CD4-positive, CD25-positive, alpha-beta regulatory T cell (primary cell): ENCODE results near the gene FAM53B. TPM values are rescaled to one million over a fixed set of nuclear protein-coding genes. Genes with fewer than 3 reads are reported as not detected.

ENCODE experiments used
- ATAC-seq, 2 donors: fragments of 150-1000 bp; cut with Tn5 transposase; one replicate each; pipeline ENCODE4 v1.10.0; 2021; ENCODE audit warnings: low read depth in 2 of 2, moderate number of reproducible peaks in 2 of 2, moderate library complexity in 1 of 2
- DNase-seq, 3 donors: peaks; one replicate each; pipeline versions ENCODE4 v3.0.0 to v3.0.0-alpha.2; 2012 to 2022; ENCODE audit warnings: mixed read lengths in 1 of 3
- H3K27ac ChIP-seq: one replicate; pipeline ENCODE4 v1.7.0; 2013; ENCODE audit warnings: mild to moderate bottlenecking, low read length; ENCODE audit not compliant: insufficient read depth, poor library complexity, severe bottlenecking
- H3K27me3 ChIP-seq: one replicate; pipeline ENCODE4 v1.7.0; 2013; ENCODE audit warnings: low read length; ENCODE audit not compliant: control insufficient read depth, insufficient read depth
- H3K36me3 ChIP-seq: one replicate; pipeline ENCODE4 v1.7.0; 2013; ENCODE audit warnings: mild to moderate bottlenecking, low read length, moderate library complexity; ENCODE audit not compliant: control insufficient read depth, insufficient read depth
- H3K4me1 ChIP-seq: 2 replicates; pipeline ENCODE4 v1.7.0; 2013; ENCODE audit warnings: mild to moderate bottlenecking, low read length; ENCODE audit not compliant: insufficient read depth, control insufficient read depth, poor library complexity, severe bottlenecking
- H3K4me3 ChIP-seq: one replicate; pipeline ENCODE4 v1.7.0; 2013; ENCODE audit warnings: low read depth, mild to moderate bottlenecking, low read length, moderate library complexity
- H3K9me3 ChIP-seq, 2 experiments: 1 replicate in 1 of 2; 2 replicates in 1 of 2; pipeline ENCODE4 v1.7.0; 2013; ENCODE audit warnings: low read length in 2 of 2, mild to moderate bottlenecking in 1 of 2, moderate library complexity in 1 of 2; ENCODE audit not compliant: control insufficient read depth in 2 of 2
- H3K27ac Mint-ChIP-seq, 3 donors: one replicate each; pipeline ENCODE4 v1.8.0; 2020 to 2022; ENCODE audit warnings: mild to moderate bottlenecking in 3 of 3, mixed read lengths in 3 of 3, moderate library complexity in 2 of 3
- H3K27me3 Mint-ChIP-seq: one replicate; pipeline ENCODE4 v1.8.0; 2022; ENCODE audit warnings: mild to moderate bottlenecking, mixed read lengths
- H3K36me3 Mint-ChIP-seq: one replicate; pipeline ENCODE4 v1.8.0; 2020; ENCODE audit warnings: mixed read lengths
- H3K4me1 Mint-ChIP-seq, 4 donors: one replicate each; pipeline ENCODE4 v1.8.0; 2020 to 2022; ENCODE audit warnings: mixed read lengths in 4 of 4, mild to moderate bottlenecking in 1 of 4
- H3K4me3 Mint-ChIP-seq, 4 donors: one replicate each; pipeline ENCODE4 v1.8.0; 2020 to 2022; ENCODE audit warnings: mild to moderate bottlenecking in 4 of 4, mixed read lengths in 4 of 4, moderate library complexity in 3 of 4
- H3K9me3 Mint-ChIP-seq, 7 donors: one replicate each; pipeline ENCODE4 v1.8.0; 2020 to 2022; ENCODE audit warnings: mixed read lengths in 7 of 7, mild to moderate bottlenecking in 3 of 7, moderate library complexity in 2 of 7
- polyA plus RNA-seq, 4 donors: library from polyadenylated mRNA; unstranded; fragments of 300-500 nt; fragmentation: Illumina TruSeq; gene quantifications; one replicate each; pipeline ENCODE4 v1.2.3, GENCODE V29; 2021
- total RNA-seq: library from RNA; stranded (reverse); gene quantifications from one replicate; pipeline ENCODE4 v1.2.3, GENCODE V29; 2022

FAM53B gene
- total and polyA plus RNA-seq, 5 donors from 2014 or later, result 5.8 to 116 (median 15.0) TPM

GRCh38 chr10:124730790-124731189 is 13.4 kb downstream of the FAM53B start:
- H3K36me3 Mint-ChIP-seq, result peaks cover 35% of the 10 kb centered on the region
- H3K9me3 Mint-ChIP-seq, result no peaks in the 10 kb centered on the region
- H3K4me1 Mint-ChIP-seq, result peaks cover 38 to 98% (median 85%) of the 10 kb centered on the region in 4 donors
- no peak for ATAC-seq
- H3K4me1 ChIP-seq, result peaks cover 100% of the 10 kb centered on the region
- no peak for DNase-seq
- peaks cover 11% of the 10 kb centered on the region for H3K36me3 ChIP-seq
- H3K4me3 ChIP-seq, result peak overlapping the region; percentile 8
- peak overlapping the region; percentile 85 to 97 (median 86) for H3K27ac Mint-ChIP-seq
- peak overlapping the region in 3 of 4 donors; percentile 38 to 57 (median 54) for H3K4me3 Mint-ChIP-seq
- no peaks in the 10 kb centered on the region for H3K27me3 ChIP-seq
- no peaks in the 10 kb centered on the region for H3K27me3 Mint-ChIP-seq
- peak overlapping the region; percentile 97 for H3K27ac ChIP-seq
- H3K9me3 ChIP-seq, result no peaks in the 10 kb centered on the region

DNA sequence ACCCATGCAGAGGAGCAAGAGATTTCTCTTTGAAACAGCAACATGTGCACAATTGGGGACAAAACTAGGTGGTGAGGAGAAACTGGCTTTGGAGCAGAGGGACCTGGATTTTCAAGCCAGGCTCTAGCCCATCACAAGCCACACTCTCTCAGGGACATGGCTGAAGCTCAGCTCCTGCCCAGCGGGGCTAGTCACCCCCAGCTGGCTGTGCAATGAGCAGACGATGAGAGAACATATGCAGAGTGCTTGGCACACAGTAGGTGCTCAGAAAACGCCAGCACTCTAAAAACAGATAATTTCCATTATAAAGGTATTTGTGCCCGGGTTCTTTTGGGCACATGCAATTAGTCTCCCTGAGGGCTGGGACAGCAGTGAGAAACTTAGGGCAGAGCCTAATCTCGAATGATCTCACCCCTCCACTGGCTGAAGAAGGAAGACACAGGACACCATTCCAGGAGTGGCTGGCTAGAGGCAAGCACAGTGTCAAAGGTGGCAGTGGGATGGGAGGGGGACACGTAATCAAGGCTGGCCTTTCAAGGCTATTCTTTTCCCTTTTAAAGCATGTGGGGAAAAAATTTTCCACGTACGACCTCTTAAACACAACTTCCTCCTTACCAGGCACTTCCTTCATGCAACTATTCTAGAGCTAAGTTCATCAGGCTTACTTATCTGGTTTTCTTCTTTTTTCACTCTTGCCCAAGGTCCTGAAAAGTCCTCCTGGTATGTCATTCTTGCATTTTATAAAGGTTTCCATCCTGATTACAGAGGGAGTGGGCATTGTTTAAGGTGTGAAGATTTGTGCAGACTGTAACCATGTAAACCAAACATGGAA is 15.1 kb downstream of the FAM53B start:
- H3K4me1 ChIP-seq, result peaks cover 100% of the 10 kb centered on the region
- peak overlapping the region; percentile 59 for H3K4me3 ChIP-seq
- H3K36me3 ChIP-seq, result peaks cover 11% of the 10 kb centered on the region
- H3K9me3 ChIP-seq, result no peaks in the 10 kb centered on the region
- Mint-ChIP-seq H3K4me1 (peaks cover 31 to 98% (median 83%) of the 10 kb centered on the region in 4 donors), H3K27ac (peak overlapping the region; percentile 86 to 97 (median 97)), H3K4me3 (peak overlapping the region; percentile 73 to 85 (median 80)), H3K36me3 (peaks cover 29% of the 10 kb centered on the region), H3K27me3 (no peaks in the 10 kb centered on the region), H3K9me3 (no peaks in the 10 kb centered on the region)
- H3K27me3 ChIP-seq, result no peaks in the 10 kb centered on the region
- ATAC-seq (peak; percentile 4 to 6), DNase-seq (no peak)
- H3K27ac ChIP-seq, result peak overlapping the region; percentile 97

DNA sequence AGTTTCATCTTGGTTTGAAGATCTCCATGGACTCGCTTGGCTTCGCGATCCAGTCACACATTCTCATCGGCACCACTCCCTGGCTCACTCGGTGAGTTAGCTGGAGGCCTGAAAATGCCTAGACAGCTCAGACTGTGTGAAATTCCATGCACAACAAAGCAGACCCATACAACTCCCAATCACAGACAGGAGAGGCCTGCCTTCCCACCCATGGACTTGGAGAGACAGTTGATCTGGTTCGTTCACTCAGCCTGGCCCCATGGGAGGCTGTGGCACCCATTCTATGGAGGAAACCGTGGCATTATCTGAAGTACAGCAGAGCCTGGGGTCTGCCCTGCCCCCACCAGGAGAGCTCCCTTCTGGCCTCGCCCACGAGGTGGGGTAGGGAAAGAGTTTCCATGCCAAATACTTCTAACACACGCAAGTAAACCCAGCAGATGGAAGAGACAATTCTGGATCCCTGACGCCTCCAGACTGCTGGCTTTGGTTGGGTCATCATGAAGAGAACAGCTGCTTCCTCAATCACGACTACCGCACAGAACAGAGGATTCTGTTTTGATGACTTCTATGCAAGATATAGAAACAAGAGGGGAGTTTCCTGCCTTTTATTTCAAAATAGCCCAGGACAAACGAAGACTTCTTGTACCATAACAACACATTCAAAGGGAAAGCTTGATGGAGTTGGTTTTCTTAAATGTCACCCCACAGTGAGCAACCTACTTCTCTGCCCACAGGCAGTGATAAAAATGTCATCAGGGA is 15.9 kb downstream of the FAM53B start:
- DNase-seq (peak in 2 of 3 donors; percentile 50 to 68), ATAC-seq (peak; percentile 33 to 53)
- Histone ChIP-seq H3K27me3 (no peaks in the 10 kb centered on the region), H3K36me3 (peaks cover 11% of the 10 kb centered on the region), H3K27ac (peak overlapping the region; percentile 97), H3K4me1 (peaks cover 100% of the 10 kb centered on the region), H3K9me3 (no peaks in the 10 kb centered on the region), H3K4me3 (peak overlapping the region; percentile 59)
- H3K27ac Mint-ChIP-seq, result peak overlapping the region; percentile 86 to 97 (median 97)
- peak overlapping the region; percentile 73 to 85 (median 80) for H3K4me3 Mint-ChIP-seq
- H3K9me3 Mint-ChIP-seq, result no peaks in the 10 kb centered on the region
- peaks cover 28 to 98% (median 84%) of the 10 kb centered on the region in 4 donors for H3K4me1 Mint-ChIP-seq
- H3K27me3 Mint-ChIP-seq, result no peaks in the 10 kb centered on the region
- peaks cover 23% of the 10 kb centered on the region for H3K36me3 Mint-ChIP-seq

GRCh38 chr10:124727361-124727960 is 16.7 kb downstream of the FAM53B start:
- Mint-ChIP-seq H3K27ac (peak overlapping the region; percentile 86 to 97 (median 97)), H3K27me3 (no peaks in the 10 kb centered on the region), H3K4me3 (peak overlapping the region; percentile 55 to 80 (median 76)), H3K36me3 (peaks cover 16% of the 10 kb centered on the region), H3K4me1 (peaks cover 34 to 98% (median 84%) of the 10 kb centered on the region in 4 donors), H3K9me3 (no peaks in the 10 kb centered on the region)
- no peaks in the 10 kb centered on the region for H3K9me3 ChIP-seq
- peak overlapping the region; percentile 59 for H3K4me3 ChIP-seq
- H3K4me1 ChIP-seq, result peaks cover 100% of the 10 kb centered on the region
- ATAC-seq (no peak), DNase-seq (no peak)
- peaks cover 11% of the 10 kb centered on the region for H3K36me3 ChIP-seq
- peak overlapping the region; percentile 97 for H3K27ac ChIP-seq
- H3K27me3 ChIP-seq, result no peaks in the 10 kb centered on the region

DNA sequence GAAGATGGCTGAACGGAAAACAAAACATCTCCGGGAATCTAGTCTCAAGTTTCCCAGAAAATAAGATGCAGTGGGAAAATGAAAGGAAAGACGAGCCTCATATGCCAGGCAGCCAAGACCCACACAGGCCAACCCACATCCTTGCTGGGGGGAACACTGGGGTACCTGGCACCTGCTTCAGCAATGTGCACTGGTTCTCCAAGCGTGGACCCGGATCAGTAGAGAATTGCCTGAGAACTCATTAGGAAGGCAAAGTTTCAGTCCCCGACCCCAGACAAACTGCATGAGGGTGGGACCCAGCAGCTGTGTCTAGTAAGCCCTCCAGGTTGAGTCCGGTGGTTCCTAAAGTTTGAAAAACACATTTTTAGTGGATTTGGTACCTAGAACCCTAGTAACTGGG is 18.4 kb downstream of the FAM53B start:
- DNase-seq, result no peak
- H3K36me3 Mint-ChIP-seq, result peaks cover 16% of the 10 kb centered on the region
- no peak overlapping the region for H3K4me3 ChIP-seq
- peaks cover 100% of the 10 kb centered on the region for H3K4me1 ChIP-seq
- no peaks in the 10 kb centered on the region for H3K27me3 ChIP-seq
- H3K4me3 Mint-ChIP-seq, result peak overlapping the region in 2 of 4 donors; percentile 26 to 45
- H3K9me3 ChIP-seq, result no peaks in the 10 kb centered on the region
- H3K27ac ChIP-seq, result peak overlapping the region; percentile 97
- no peaks in the 10 kb centered on the region for H3K27me3 Mint-ChIP-seq
- no peaks in the 10 kb centered on the region for H3K9me3 Mint-ChIP-seq
- no peak for ATAC-seq
- H3K36me3 ChIP-seq, result peaks cover 6% of the 10 kb centered on the region
- H3K27ac Mint-ChIP-seq, result peak overlapping the region; percentile 92 to 99 (median 97)
- H3K4me1 Mint-ChIP-seq, result peaks cover 34 to 99% (median 85%) of the 10 kb centered on the region in 4 donors

GRCh38 chr10:124725171-124725631 is 19.0 kb downstream of the FAM53B start:
- Mint-ChIP-seq H3K27me3 (no peaks in the 10 kb centered on the region), H3K27ac (peak overlapping the region; percentile 97 to 99 (median 99)), H3K4me1 (peaks cover 34 to 99% (median 84%) of the 10 kb centered on the region in 4 donors), H3K4me3 (peak overlapping the region; percentile 43 to 84 (median 46)), H3K9me3 (no peaks in the 10 kb centered on the region), H3K36me3 (peaks cover 12% of the 10 kb centered on the region)
- H3K4me3 ChIP-seq, result peak overlapping the region; percentile 48
- H3K27me3 ChIP-seq, result no peaks in the 10 kb centered on the region
- peaks cover under 1% of the 10 kb centered on the region for H3K36me3 ChIP-seq
- peaks cover 100% of the 10 kb centered on the region for H3K4me1 ChIP-seq
- ATAC-seq, result no peak
- no peaks in the 10 kb centered on the region for H3K9me3 ChIP-seq
- peak overlapping the region; percentile 97 for H3K27ac ChIP-seq
- no peak for DNase-seq

GRCh38 chr10:124724279-124725027 is 19.7 kb downstream of the FAM53B start:
- ATAC-seq (no peak), DNase-seq (no peak)
- no peaks in the 10 kb centered on the region for H3K27me3 Mint-ChIP-seq
- H3K27ac ChIP-seq, result peak overlapping the region; percentile 97
- no peaks in the 10 kb centered on the region for H3K9me3 Mint-ChIP-seq
- H3K4me3 ChIP-seq, result peak overlapping the region; percentile 63
- peak overlapping the region; percentile 97 to 99 (median 99) for H3K27ac Mint-ChIP-seq
- H3K36me3 ChIP-seq, result no peaks in the 10 kb centered on the region
- H3K4me1 Mint-ChIP-seq, result peaks cover 29 to 99% (median 80%) of the 10 kb centered on the region in 4 donors
- H3K27me3 ChIP-seq, result no peaks in the 10 kb centered on the region
- peaks cover 6% of the 10 kb centered on the region for H3K36me3 Mint-ChIP-seq
- no peaks in the 10 kb centered on the region for H3K9me3 ChIP-seq
- peak overlapping the region; percentile 73 to 88 (median 85) for H3K4me3 Mint-ChIP-seq
- H3K4me1 ChIP-seq, result peaks cover 100% of the 10 kb centered on the region
